GM18505 (cell line): ENCODE results near the gene IPO4.

ENCODE experiments used
- ATAC-seq: cut with Tn5 transposase; IDR thresholded peaks from one replicate; pipeline ENCODE4 v1.9.1; 2021; ENCODE audit not compliant: unreplicated experiment
- POLR2A ChIP-seq: IDR thresholded peaks from 4 replicates; pipeline ENCODE4 v1.6.1; 2011; ENCODE audit warnings: borderline replicate concordance; ENCODE audit not compliant: insufficient read depth, insufficient read length; ENCODE audit errors: extremely low read depth

The IPO4 gene

GRCh38 chr14:24164518-24164991, 24.1 kb downstream of the IPO4 start:
- TF ChIP-seq POLR2A = no peak
- ATAC-seq = no peak

DNA sequence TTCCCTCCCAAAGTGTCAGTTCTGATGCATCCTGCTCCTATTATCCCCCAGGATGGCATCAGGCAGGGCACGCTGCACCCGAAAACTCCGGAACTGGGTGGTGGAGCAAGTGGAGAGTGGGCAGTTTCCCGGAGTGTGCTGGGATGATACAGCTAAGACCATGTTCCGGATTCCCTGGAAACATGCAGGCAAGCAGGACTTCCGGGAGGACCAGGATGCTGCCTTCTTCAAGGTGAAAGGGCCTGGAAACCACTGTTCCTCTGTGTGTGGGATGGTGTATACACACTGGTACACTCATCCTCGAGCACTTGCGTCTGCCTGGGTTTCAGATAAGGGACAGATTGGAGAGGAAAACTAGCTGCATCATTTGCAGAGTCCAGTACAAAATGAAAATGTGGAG, 26.5 kb downstream of the IPO4 start:
- TF ChIP-seq POLR2A = no peak
- no peak for ATAC-seq

GRCh38 chr14:24160850-24161804, 27.5 kb downstream of the IPO4 start, which contains the start of gene IRF9:
IRF9 (plus strand) TSS chr14:24161265; CDS start chr14:24162145, 880 bp downstream.
- TF ChIP-seq POLR2A = peak; percentile 98

GRCh38 chr14:24160499-24160849, 28.1 kb downstream of the IPO4 start:
- no peak for TF ChIP-seq POLR2A
- peak; percentile 3 for ATAC-seq

More at GRCh38 chr14:24160850-24161804, 27.5 kb downstream of the IPO4 start, which contains the start of gene IRF9:
- peak; percentile 81 for ATAC-seq

- no peak for ATAC-seq
- TF ChIP-seq POLR2A = peak; percentile 20
Observed at GRCh38 chr14:24159777-24160498, 28.7 kb downstream of the IPO4 start.

- TF ChIP-seq POLR2A = no peak
Observed at GRCh38 chr14:24157331-24157730, 31.3 kb downstream of the IPO4 start.

DNA sequence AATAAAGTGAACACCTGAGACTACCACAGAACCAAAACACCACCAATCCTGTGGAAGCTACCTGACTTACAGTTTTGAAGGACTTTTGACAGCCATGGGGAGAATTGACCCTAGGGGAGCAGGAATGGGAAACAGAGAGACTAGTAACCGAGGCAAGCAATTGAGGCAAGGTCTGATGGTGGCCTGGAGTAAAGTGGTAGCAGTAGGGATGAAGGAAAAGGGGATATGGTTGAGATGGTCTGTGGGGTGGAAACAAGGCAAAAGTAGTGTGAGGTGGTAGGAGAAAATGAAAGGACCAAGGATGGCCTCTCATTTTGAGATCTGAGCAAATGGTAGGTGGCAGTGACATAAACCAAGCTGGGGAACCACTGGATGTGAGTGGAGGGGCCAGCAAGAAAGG, 31.8 kb downstream of the IPO4 start:
- no peak for TF ChIP-seq POLR2A
- ATAC-seq = no peak

More at GRCh38 chr14:24157331-24157730, 31.3 kb downstream of the IPO4 start:
- ATAC-seq = no peak

DNA sequence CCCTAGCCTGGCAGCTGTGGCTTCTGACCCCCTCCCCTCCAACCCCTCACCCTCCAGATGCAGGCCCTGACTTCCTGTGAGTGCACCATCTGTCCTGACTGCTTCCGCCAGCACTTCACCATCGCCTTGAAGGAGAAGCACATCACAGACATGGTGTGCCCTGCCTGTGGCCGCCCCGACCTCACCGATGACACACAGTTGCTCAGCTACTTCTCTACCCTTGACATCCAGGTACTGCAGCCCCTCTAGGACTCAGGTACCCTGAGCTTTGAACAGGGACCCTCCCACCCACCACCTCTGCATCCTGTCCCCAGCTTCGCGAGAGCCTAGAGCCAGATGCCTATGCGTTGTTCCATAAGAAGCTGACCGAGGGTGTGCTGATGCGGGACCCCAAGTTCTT, 33.5 kb downstream of the IPO4 start:
- no peak for ATAC-seq
- no peak for TF ChIP-seq POLR2A

- TF ChIP-seq POLR2A = no peak
- ATAC-seq = no peak
Observed at GRCh38 chr14:24151404-24152080, 37.1 kb downstream of the IPO4 start.

GRCh38 chr14:24150993-24151392, 37.6 kb downstream of the IPO4 start:
- no peak for TF ChIP-seq POLR2A
- no peak for ATAC-seq

- ATAC-seq = no peak
- no peak for TF ChIP-seq POLR2A
Observed at GRCh38 chr14:24150567-24150966, 38.0 kb downstream of the IPO4 start.

DNA sequence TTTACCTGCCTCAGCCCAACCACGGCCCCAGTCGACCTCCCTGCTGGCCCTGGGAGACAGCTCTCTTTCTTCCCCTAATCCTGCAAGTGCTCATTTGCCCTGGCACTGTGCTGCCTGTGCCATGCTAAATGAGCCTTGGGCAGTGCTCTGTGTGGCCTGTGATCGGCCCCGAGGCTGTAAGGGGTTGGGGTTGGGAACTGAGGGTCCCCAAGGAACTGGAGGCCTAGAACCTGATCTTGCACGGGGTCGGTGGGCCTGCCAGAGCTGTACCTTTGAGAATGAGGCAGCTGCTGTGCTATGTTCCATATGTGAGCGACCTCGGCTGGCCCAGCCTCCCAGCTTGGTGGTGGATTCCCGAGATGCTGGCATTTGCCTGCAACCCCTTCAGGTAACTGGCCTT, 38.6 kb downstream of the IPO4 start:
- no peak for ATAC-seq
- TF ChIP-seq POLR2A = no peak

GRCh38 chr14:24149302-24149969, 39.2 kb downstream of the IPO4 start:
- TF ChIP-seq POLR2A = no peak
- no peak for ATAC-seq

- peak; percentile 31 for TF ChIP-seq POLR2A
- ATAC-seq = no peak
Observed at GRCh38 chr14:24147761-24148428, 40.7 kb downstream of the IPO4 start.
